ENCODE data around the gene PPHLN1.

The PPHLN1 gene

GRCh38 chr12:42446761-42447160, 120.8 kb downstream of the PPHLN1 start:
- no peak overlapping the region for H3K4me3 ChIP-seq (ENCODE audit: control insufficient read depth, low read depth, low read length)
- no peak for DNase-seq (ENCODE audit: low read depth)
- TF ChIP-seq CTCF (conservative IDR thresholded peaks at IDR 0.05; ENCODE audit: control insufficient read depth, insufficient read depth, low read depth, low read length), result no peak

- no peak overlapping the region for H3K4me3 ChIP-seq (ENCODE audit: control insufficient read depth, low read depth, low read length)
- DNase-seq (ENCODE audit: low read depth), result no peak
- no peak for TF ChIP-seq CTCF (conservative IDR thresholded peaks at IDR 0.05; ENCODE audit: control insufficient read depth, insufficient read depth, low read depth, low read length)
Measured at GRCh38 chr12:42447371-42447786, 121.4 kb downstream of the PPHLN1 start.

GRCh38 chr12:42448841-42449240, 122.9 kb downstream of the PPHLN1 start:
- DNase-seq (ENCODE audit: low read depth), result peak; percentile 68
- TF ChIP-seq CTCF (conservative IDR thresholded peaks at IDR 0.05; ENCODE audit: control insufficient read depth, insufficient read depth, low read depth, low read length), result no peak
- no peak overlapping the region for H3K4me3 ChIP-seq (ENCODE audit: control insufficient read depth, low read depth, low read length)

GRCh38 chr12:42450248-42450647, 124.3 kb downstream of the PPHLN1 start:
- peak; percentile 71 for DNase-seq (ENCODE audit: low read depth)
- H3K4me3 ChIP-seq (ENCODE audit: control insufficient read depth, low read depth, low read length), result no peak overlapping the region
- TF ChIP-seq CTCF (conservative IDR thresholded peaks at IDR 0.05; ENCODE audit: control insufficient read depth, insufficient read depth, low read depth, low read length), result no peak

- TF ChIP-seq CTCF (conservative IDR thresholded peaks at IDR 0.05; ENCODE audit: control insufficient read depth, insufficient read depth, low read depth, low read length), result no peak
- H3K4me3 ChIP-seq (ENCODE audit: control insufficient read depth, low read depth, low read length), result no peak overlapping the region
- DNase-seq (ENCODE audit: low read depth), result no peak
Measured at GRCh38 chr12:42458575-42458974, 132.6 kb downstream of the PPHLN1 start.

GRCh38 chr12:42459336-42459847, 133.4 kb downstream of the PPHLN1 start:
- TF ChIP-seq CTCF (conservative IDR thresholded peaks at IDR 0.05; ENCODE audit: control insufficient read depth, insufficient read depth, low read depth, low read length), result no peak
- DNase-seq (ENCODE audit: low read depth), result no peak
- no peak overlapping the region for H3K4me3 ChIP-seq (ENCODE audit: control insufficient read depth, low read depth, low read length)

- no peak overlapping the region for H3K4me3 ChIP-seq (ENCODE audit: control insufficient read depth, low read depth, low read length)
- DNase-seq (ENCODE audit: low read depth), result no peak
- TF ChIP-seq CTCF (conservative IDR thresholded peaks at IDR 0.05; ENCODE audit: control insufficient read depth, insufficient read depth, low read depth, low read length), result no peak
Measured at GRCh38 chr12:42462486-42462885, 136.5 kb downstream of the PPHLN1 start.
